T follicular helper cell (primary cell): ENCODE data around the gene SLC37A4.
A peak's percentile ranks its signal among the peaks of the same experiment; 100 is the strongest.
"Not testable (repeated sequence)": the region's sequence is repeated elsewhere in the genome, so short reads cannot be mapped to it uniquely, and the experiment has no call there.

ENCODE experiments used
- DNase-seq: peaks from one replicate; pipeline ENCODE4 v3.0.0-alpha.2; 2020; ENCODE audit warnings: low read depth

The SLC37A4 gene

DNA sequence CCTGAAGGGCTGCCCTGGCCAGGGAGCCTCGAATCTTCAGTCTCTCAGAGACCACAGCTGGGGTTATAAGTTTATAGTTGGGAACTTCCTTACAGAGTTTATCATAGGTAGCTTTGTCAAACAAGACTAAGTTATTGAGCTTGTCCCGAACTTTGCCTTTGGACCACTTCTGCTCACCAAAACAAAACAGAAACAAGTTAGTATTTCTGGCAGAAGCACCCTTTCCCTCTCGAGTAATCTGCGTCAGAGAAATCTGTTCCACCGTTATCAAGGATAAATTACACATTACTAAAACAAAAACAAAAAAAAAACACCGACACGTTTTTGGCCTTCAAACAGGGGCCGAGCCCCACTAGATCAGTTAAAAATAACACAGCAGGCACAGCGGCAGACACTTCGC, 13.3 kb downstream of the SLC37A4 start:
- DNase-seq, result not testable (repeated sequence)

DNA sequence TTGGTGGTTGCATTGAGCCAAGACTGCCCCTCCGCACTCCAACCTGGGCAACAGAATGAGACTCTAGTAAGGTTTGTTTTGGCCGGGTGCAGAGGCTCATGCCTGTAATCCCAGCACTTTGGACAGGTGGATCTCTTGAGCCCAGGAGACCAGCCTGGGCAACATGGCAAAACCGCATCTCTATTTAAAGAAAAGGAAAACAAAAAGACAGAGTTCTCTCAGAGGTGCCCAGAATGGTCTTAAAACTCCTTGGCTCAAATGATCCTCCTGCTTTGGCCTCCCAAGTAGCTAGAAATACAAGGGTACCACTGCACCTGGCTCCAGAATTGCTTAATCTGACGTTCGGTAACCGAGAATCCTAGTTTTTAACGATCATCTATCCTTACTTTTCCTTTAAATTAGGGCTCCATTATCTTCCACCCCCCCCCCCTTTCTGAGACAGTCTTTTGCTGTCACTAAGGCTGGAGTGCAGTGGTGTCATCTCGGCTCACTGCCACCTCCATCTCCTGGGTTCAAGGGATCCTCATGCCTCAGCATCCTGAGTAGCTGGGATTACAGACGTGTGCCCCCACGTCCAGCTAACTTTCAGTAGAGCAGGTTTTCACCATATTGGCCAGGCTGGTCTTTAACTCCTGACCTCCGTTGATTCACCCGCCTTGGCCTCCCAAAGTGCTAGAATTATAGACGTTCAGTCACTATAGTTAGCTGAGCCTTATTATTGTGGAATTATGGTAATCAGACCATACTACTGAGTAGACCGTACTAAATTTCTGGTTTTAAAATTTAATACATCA, 14.3 kb downstream of the SLC37A4 start:
- no peak for DNase-seq

DNA sequence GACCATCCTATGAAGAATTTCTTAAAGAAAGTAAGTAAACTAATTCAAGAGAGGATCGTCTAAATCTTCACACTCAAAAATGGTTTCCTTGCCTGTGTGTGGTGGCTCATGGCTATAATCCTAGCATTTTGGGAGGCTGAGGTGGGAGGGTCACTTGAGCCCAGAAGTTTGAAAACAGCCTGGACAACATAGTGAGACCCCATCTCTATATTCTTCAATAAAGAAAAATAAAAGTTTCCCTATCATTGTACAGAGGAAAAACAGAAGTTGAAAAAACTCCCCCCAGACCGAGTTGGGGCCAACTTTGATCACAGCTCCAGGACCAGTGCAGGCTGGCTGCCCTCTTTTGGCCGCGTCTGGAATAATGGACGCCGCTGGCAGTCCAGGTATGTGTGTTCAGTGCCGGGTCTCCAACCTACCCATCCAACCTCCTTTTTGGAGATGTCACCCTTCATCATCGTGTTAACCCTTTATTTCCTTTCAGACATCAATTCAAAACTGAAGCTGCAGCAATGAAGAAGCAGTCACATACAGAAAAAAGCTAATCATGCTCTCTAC, 15.5 kb downstream of the SLC37A4 start:
- DNase-seq, result no peak

DNA sequence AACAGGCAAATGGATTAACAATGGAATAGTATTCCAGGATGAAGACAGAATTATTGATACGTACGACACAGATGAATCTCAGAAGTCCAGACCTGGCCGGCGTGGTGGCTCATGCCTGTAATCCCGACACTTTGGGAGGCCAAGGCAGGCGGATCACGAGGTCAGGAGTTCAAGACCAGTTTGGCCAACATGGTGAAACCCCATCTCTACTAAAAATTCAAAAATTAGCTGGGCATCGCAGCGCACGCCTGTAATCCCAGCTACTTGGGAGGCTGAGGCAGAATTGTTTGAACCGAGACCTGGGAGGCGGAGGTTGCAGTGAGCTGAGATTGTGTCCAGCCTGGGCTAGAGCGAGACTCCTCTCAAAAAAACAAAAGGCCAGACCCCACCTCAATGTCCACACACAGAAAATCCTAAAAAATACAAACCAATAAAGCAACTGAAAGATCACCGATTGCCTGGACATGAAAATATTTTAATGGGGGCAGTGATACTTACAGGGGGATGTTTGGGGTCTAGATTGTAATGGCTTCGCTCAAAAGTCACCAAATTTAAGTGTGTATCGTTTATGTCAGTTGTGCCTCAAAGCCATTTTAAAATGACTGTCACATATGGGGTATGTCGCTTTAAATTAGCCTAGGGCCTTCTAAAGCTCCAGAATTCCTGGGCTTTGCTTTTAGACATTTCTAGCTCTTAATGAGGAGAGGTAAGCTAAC, 16.3 kb downstream of the SLC37A4 start:
- DNase-seq, result no peak

DNA sequence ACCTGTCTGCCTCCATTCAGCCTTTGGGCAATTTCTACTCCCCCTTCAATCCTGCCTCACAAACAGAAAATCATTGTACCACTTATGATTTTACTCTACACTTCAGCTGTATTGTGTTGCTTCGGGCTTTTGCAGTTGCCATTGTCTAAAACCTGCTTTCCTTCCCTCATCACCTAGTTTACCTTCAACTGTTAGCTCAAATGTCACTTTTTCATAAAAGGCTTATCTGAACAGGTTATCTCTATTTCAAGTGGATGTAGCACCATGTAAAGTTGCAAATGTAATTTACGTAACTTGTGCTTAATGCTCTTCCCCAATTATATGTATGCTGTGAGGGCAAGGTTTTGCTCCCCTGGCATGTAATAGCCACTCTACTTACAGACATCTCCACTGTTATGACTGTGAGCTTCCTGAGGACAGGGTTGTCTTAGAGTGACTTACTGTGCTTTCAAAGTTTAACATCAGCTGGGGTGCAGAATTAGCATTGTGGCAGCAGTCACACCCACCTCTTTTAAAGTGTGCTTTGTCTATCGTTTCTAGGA, 18.0 kb downstream of the SLC37A4 start:
- DNase-seq, result no peak

DNA sequence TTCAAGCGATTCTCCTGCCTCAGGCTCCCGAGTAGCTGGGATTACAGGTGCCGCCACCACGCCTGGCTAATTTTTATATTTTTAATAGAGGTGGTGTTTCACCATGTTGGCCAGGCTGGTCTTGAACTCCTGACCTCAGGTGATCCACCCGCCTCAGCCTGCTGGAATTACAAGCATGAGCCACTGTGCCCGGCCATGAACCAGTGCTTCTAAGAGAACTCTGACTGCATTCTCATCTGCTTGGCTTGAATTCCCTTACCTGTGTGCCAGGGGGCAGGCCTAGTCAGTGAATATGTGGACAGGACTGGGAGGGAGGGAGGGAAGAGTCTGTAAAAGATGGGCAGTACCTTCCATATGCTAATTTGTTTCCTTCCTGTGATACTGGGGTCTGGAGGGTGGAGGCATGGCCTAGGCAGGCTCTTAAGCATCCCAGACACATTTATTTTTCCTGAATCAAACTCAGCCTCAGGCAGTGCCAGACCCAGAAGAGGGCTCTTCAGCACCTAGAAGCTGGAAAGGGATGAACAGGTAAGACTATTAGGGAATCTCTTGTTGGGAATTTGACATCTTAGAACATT, 19.1 kb downstream of the SLC37A4 start:
- DNase-seq, result no peak

DNA sequence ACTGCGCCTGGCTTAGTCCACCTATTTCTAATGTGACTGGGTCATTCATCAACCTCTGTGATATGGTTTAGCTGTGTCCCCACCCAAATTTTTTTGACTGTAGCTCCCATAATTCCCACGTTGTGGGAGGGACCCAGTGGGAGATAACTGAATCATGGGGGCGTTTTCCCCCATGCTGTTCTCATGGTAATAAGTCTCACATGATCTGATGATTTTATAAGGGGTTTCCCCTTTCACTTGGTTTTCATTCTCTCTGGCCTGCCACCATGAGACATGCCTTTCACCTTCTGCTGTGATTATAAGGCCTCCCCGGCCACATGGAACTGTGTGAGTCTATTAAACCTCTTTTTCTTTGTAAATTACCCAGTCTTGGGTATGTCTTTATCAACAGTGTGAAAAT, 24.0 kb downstream of the SLC37A4 start:
- no peak for DNase-seq

DNA sequence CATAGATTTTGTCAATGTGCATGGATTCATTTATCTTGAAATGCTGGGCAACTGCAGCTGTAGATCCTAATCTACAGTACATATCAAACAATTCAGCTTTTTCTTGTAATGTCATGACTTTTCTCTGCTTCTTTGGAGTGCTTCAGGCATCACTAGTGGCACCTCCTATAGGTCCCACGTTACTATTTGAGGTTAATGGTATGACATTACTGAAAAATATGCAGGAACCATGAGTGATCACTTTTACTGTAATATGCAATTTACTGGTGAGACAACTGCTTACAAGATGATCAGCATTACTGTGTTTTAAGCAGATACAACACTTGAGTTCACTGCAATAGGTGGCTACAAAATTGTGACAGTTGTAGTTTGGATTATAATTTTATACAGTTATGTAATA, 29.8 kb downstream of the SLC37A4 start:
- DNase-seq, result no peak

DNA sequence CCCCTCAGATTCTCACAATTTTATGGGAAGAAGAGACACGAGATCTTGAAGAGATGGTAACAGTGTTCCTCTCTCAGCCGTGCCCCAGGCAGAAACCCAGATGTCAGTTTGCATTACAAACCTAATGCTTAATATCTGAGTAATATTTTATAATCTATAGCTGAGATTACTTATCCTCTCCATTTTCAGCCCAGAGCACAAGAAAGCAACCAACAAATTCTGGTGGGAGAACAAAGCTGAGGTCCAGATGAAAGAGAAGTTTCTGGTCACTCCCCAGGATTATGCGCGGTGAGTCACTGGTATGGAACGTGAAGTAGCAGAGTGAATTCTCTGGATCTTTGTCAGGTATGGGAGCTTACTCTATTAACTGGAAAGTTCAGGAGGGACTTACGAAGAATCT, 31.9 kb downstream of the SLC37A4 start:
- no peak for DNase-seq

DNA sequence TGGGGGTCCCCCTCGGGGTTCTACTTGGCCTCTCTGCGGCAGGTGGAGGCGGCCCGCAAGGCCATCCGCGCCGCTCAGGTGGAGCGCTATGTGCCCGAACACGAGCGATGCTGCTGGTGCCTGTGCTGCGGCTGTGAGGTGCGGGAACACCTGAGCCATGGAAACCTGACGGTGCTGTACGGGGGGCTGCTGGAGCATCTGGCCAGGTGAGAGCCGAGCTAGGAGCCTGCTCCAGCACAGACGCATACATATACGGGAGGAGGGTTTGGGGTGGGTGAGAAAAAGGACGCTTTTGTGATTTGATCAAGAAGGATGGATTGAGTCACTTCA, 32.3 kb downstream of the SLC37A4 start:
- DNase-seq, result peak; percentile 15

DNA sequence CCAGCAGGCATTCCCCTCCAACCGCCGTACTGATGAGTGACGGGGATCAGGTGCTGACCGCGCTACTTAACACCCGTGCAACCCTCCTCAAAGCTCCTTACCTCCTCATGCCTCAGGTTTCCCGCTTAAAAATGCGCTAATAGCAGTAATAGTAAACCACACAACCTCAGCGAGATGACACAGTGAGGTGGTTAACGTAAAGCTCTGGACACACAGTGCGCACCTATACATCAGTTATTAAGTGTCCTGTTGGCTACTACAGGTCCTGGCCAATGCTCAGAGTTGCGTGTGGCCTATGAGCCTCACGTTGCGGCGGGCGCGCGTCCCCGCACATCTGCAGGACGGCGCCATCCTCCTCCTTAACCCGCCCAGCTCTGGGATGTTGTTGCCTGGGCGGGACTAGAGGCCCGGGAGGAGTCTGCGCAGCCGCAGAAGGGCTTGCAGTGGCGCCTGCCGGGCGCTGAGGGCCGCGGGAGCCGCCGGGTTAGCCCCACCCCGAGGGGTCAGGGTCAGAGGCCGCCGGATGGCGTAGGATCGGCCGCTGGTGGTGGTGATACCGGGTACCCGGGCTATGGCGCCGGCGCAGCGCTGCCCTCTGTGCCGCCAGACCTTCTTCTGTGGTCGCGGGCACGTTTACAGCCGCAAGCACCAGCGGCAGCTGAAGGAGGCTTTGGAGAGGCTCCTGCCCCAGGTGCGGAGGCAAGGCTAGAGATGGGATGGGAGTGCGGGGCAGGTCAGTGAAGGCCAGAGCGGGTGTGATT, 32.9 kb downstream of the SLC37A4 start, which contains the start of gene CENATAC:
Gene CENATAC (plus strand): TSS at position 512 of the 761 bp plus-strand sequence. CDS start 60 bp downstream, at position 572.
- peak; percentile 92 for DNase-seq

DNA sequence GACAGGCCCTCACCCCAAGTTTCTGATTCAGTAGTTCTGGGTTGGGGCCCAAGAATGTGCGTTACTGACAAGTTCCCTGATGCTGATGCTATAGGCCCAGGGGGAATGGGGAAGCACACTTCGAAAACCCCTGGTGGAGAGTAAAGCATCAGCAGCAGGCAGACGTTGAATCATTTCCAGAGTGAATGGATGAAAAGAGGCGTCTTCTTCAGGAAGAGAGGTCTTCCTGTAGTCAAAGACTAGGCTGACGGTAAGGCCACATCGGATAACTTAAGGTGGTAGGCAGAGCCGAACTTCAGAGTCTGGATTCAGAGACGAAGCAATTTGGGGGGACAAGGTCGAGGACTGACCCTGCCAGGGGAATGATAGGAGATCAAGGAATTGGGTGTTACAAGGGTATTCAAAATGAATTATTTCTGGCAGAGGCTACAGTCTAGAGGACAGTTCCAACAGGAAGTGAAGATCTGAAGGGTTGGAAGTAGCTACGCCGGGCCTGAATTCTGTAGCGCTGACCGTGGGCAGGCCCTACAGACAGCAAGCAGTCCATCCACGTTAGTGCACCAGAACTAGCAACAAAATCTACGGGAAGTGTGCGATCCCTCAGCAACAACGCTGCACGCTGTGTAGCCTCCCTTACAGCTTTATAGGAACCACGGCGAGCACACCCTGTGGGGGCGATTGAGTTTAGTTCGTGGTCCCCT, 33.6 kb downstream of the SLC37A4 start:
- no peak for DNase-seq

DNA sequence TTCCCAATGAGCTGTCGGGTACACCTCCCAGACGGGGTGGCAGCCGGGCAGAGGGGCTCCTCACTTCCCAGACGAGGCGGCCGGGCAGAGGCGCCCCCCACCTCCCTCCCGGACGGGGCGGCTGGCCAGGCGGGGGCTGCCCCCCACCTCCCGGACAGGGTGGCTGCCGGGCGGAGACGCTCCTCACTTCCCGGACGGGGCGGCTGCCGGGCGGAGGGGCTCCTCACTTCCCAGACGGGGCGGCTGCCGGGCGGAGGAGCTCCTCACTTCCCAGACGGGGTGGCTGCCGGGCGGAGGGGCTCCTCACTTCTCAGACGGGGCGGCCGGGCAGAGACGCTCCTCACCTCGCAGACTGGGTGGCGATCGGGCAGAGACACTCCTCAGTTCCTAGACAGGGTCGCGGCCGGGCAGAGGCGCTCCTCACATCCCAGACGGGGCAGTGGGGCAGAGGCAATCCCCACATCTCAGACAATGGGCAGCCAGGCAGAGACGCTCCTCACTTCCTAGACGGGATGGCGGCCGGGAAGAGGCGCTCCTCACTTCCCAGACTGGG, 39.1 kb downstream of the SLC37A4 start:
- DNase-seq, result not testable (repeated sequence)

DNA sequence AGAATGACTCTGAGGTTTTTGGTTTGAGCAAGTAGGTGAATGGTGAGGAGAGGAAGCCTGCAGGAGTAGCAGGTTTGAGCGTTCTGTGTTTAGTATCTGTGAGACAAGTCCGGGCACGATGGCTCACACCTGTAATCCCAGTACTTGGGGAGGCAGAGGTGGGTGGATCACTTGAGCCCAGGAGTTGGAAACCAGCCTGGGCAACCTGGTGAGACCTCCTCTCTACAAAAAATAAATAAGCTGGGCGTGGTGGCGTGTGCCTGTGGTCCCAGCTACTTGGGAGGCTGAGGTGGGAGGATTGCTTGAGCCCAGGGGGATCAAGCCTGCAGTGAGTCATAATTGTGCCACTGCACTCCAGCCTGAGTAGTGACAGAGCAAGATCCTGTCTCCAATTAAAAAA, 42.4 kb downstream of the SLC37A4 start:
- no peak for DNase-seq

DNA sequence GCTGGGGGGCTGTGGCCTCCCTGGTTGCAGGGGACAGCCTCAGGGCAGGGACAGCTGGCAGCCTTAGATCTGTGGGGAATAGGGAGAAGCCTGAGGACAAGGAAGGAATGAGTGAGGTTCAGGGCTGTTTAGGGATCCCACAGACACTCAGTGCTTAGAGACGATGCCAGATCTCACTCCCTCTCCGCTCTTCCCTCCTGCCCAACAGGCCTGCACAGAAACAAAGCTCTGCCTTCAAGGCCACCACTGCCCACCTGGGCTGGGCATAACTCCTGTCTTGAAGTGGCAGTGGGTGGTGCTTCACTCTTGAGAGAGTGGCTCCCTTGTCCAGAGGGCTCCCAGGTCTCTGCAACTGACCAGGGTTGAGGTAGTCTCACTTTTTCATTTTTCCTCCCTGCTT, 45.9 kb downstream of the SLC37A4 start:
- DNase-seq, result no peak

DNA sequence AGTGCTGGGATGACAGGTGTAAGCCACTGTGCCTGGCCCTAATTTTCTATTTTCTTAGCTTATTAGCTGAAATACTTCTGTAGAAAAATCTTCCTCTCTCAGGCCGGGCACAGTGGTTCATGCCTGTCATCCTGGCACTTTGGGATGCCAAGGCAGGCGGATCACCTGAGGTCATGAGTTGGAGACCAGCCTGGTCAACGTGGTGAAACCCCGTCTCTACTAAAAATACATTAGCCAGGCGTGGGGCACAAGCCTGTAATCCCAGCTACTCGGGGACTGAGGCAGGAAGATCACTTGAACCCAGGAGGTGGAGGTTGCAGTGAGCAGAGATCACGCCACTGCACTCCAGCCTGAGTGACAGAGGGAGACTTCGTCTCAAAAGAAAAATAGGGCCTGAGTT, 46.3 kb downstream of the SLC37A4 start:
- DNase-seq, result not testable (repeated sequence)

DNA sequence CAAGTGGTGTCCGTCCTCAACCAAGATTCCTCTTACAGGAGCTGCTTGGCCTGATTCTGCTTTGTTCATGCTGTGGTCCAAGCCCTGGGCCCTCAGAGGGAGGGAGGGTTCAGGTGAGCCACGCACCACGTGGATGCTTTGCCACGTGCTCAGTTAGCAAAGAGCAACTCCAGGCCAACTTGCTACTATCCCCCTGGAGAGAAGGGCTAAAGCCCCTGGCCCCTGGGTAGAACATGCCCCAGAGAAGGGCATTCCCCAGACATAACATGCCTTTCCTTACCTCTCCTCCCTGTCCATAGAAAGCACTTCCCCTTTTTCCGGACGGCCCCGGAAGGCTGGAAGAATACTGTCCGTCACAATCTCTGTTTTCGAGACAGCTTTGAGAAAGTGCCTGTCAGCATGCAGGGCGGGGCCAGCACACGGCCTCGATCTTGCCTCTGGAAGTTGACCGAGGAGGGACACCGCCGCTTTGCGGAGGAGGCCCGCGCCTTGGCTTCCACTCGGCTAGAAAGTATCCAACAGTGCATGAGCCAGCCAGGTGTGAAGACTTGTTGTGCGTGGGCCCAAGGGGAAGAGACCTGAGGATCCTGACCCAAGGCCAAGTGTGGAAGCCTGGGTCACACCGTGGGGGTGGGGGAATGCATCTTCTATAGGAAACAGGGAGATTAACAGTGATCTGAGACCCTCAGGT, 50.3 kb downstream of the SLC37A4 start:
- no peak for DNase-seq

DNA sequence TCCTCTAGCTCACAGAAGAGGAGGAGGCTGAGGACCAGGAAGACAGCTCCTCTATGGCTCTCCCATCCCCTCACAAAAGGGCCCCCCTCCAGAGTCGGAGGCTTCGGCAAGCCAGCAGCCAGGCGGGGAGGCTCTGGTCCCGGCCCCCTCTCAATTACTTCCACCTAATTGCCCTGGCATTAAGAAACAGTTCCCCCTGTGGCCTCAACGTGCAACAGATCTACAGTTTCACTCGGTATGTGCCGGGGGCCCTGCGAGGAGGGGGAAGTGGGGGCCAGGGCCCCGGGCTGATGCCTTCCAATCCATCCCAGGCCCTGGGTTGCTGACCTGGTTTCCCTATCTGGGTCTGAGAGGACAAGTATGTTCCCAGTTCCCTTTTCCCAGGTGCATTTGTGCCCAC, 51.2 kb downstream of the SLC37A4 start:
- DNase-seq, result no peak

DNA sequence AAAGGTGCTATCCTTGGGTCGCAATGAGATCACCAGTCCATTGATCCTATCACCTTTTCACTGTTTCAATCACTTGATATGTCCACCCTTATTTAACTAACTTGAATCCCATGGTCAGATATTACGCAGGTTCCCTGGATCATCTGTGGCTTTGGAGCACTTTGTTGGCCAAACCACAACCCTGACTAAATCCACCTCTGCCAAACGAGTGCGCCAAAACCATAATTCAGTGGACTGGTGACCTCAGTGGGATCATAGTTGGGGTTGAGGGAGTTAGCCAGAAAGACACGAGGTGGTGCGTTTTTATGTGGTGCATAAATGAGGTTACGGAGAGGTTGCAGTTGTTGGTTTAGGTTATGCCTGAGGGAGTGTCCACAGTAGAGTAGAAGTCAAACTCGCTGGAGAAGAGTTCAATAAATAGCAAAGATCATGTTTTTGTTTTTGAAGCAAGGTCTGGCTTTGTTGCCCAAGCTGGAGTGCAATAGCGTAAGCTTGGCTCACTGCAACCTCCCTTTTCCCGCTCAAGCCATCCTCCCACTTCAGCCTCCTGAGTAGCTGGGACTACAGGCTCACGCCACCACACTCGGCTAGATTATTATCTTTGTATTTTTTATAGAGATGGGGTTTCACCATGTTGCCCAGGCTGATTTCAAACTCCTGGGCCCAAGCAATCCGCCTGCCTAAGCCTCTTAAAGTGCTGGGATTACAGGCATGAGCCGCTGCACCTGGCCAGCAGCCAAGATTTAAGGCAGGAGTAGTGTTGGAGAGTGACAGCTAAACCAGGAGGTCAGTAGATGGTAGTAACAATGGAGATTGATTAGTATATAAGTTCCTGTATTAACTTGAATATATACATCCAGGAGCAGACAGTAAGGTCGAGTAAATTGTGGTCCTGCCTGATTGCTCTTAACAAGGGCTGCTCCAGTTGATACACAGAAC, 54.6 kb downstream of the SLC37A4 start:
- DNase-seq, result no peak
